GM10248 (cell line): ENCODE measurements around the gene TMPRSS11E.
"Not testable (repeated sequence)": the region's sequence is repeated elsewhere in the genome, so short reads cannot be mapped to it uniquely, and the experiment has no call there.

Experiments used
- CTCF ChIA-PET: fragments of 300-600 bp; sonication (Branson Sonifier 250); formaldehyde crosslinking; extraction: SDS; loops from one replicate; lab custom pipeline; 2021; ENCODE audit warnings: antibody characterized with exemption; lab: Yijun Ruan, JAX
- POLR2A ChIA-PET: fragments of 350-650 bp; sonication (Branson Sonifier 250); formaldehyde crosslinking; extraction: SDS; loops from one replicate; lab custom pipeline; 2020; ENCODE audit warnings: antibody characterized with exemption; lab: Yijun Ruan, JAX
- DNase-seq: peaks from one replicate; pipeline ENCODE4 v3.0.0; 2012; ENCODE audit errors: extremely low spot score
- TF ChIP-seq, protein P1 (sequence below): IDR thresholded peaks from 2 replicates; pipeline ENCODE4 v1.5.1; 2012; ENCODE audit warnings: mild to moderate bottlenecking, low read depth; ENCODE audit errors: extremely low read depth, missing control alignments, control extremely low read depth

Gene TMPRSS11E

DNA sequence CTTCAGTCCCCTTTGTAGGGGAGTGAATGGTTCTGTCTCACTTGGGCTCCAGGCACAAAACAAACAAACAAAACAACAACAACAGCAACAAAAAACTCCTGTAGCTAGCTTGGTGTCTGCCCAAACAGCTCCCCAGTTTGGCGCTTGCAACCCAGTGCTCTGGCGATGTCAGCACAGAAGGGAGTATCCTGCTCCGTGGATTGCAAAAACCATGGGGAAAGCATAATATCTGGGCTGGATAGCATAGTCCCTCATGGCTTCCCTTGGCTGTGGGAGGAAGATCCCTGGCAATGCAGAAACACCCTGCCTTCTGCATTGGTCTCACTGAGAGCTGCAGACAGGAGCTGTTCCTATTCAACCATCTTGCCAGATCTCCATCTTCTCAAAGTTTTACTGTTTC, 89.1 kb downstream of the TMPRSS11E start:
- TF ChIP-seq, protein P1, sequence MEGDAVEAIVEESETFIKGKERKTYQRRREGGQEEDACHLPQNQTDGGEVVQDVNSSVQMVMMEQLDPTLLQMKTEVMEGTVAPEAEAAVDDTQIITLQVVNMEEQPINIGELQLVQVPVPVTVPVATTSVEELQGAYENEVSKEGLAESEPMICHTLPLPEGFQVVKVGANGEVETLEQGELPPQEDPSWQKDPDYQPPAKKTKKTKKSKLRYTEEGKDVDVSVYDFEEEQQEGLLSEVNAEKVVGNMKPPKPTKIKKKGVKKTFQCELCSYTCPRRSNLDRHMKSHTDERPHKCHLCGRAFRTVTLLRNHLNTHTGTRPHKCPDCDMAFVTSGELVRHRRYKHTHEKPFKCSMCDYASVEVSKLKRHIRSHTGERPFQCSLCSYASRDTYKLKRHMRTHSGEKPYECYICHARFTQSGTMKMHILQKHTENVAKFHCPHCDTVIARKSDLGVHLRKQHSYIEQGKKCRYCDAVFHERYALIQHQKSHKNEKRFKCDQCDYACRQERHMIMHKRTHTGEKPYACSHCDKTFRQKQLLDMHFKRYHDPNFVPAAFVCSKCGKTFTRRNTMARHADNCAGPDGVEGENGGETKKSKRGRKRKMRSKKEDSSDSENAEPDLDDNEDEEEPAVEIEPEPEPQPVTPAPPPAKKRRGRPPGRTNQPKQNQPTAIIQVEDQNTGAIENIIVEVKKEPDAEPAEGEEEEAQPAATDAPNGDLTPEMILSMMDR: no peak
- CTCF ChIA-PET: no interaction called here
- POLR2A ChIA-PET: no interaction called here
- no peak for DNase-seq

DNA sequence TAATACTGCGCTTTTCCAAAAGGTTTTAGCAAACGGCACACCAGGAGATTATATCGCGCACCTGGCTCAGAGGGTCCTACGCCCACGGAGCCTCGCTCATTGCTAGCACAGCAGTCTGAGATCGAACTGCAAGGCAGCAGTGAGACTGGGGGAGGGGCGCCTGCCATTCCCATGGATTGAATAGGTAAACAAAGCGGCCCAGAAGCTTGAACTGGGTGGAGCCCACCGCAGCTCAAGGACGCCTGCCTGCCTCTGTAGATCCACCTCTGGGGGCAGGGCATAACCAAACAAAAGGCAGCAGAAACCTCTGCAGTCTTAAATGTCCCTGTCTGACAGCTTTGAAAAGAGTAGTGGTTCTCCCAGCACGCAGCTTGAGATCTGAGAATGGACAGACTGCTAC, 95.5 kb downstream of the TMPRSS11E start:
- CTCF ChIA-PET, DNase-seq, POLR2A ChIA-PET: not testable (repeated sequence)
